ENCODE data around the gene CNPY1. TPM values are rescaled to one million over a fixed set of nuclear protein-coding genes. Genes with fewer than 3 reads are reported as not detected.

Gene CNPY1
- total and polyA plus RNA-seq, 2 of the 8 experiments (the other 6 are each of a cell fraction or from before 2014, with no cell fraction given), result not detected

DNA sequence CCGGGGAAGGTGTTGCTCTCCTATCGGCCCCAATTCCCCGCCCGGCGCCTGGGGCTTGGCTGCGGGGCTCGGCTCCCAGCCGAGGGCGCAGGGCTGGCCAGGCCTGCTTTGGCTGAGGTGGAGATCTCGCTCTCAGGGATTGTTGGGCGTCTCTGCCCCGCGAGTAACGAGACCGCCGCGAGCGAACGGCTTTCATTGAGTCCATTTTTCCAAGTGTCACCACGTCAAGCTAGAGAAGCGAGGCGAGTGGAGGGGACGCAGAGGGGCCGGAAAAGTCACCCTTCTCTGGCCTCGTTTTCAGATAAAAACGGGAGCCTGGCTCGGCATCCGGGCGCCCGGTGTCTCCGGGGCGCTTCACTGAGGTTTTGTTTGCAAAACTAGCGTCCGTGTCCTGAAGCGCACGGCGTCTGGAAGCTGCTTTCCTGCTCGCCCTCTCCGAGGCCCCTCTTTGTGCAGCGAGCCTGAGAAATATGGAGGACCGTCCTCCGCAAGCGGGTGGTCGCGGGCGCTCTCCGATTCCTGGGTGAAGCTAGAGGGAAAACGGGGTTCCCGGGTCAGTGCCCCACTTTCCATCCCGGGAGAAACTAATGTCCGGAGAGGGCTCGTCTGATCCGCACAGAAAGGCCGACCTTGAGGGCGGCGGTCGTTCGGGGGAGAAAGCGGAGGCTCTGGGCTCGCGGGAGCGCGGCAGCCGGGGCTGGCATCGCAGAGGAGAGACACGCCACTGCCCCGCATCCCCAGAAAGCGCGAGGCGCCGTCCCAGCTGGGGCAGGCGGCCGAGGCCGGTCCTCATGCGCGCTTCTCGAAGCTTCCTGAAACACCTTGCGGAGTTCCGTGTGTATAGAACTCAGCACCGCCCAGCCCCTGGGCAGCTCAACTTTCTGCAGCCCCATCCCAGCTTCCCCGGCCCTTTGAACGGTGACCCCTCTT, 91.9 kb downstream of the CNPY1 start (continued):
- TF ChIP-seq, protein P1, sequence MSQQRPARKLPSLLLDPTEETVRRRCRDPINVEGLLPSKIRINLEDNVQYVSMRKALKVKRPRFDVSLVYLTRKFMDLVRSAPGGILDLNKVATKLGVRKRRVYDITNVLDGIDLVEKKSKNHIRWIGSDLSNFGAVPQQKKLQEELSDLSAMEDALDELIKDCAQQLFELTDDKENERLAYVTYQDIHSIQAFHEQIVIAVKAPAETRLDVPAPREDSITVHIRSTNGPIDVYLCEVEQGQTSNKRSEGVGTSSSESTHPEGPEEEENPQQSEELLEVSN (IDR thresholded peaks at IDR 0.05), result no peak; the same call in 1 of the 2 replicates
- TF ChIP-seq ASH2L (IDR thresholded peaks at IDR 0.05; ENCODE audit: low read length), result no peak
- peak; percentile 95 for TF ChIP-seq EZH2 (IDR thresholded peaks at IDR 0.05; ENCODE audit: low read depth, low read length, severe bottlenecking)
- TF ChIP-seq, protein P2, sequence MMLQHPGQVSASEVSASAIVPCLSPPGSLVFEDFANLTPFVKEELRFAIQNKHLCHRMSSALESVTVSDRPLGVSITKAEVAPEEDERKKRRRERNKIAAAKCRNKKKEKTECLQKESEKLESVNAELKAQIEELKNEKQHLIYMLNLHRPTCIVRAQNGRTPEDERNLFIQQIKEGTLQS (IDR thresholded peaks at IDR 0.05; ENCODE audit: insufficient read depth, low read depth, low read length), result no peak

Measured in H1 (cell line).